Mesenchymal stem cell (in vitro differentiated cells and primary cell): Measurements from ENCODE around the gene FBXO2.
A peak's percentile ranks its signal among the peaks of the same experiment; 100 is the strongest.

Experiments
- DNase-seq: peaks from one replicate; pipeline ENCODE4 v3.0.0-alpha.2; 2013
- H2AFZ ChIP-seq: one replicate; pipeline ENCODE4 v1.6.1; 2013; ENCODE audit warnings: low read depth, mild to moderate bottlenecking, control low read depth, inconsistent platforms, low read length, moderate library complexity
- H2AK5ac ChIP-seq: 2 replicates; pipeline ENCODE4 v1.6.1; 2013; ENCODE audit warnings: low read length, moderate library complexity, mild to moderate bottlenecking, inconsistent platforms; ENCODE audit not compliant: severe bottlenecking
- H2BK120ac ChIP-seq: one replicate; pipeline ENCODE4 v1.6.1; 2013; ENCODE audit warnings: low read depth, mild to moderate bottlenecking, inconsistent platforms, low read length, moderate library complexity
- H2BK12ac ChIP-seq, 2 experiments: one replicate each; pipeline ENCODE4 v1.6.1; 2013; ENCODE audit warnings: inconsistent platforms in 2 of 2, low read length in 2 of 2, mild to moderate bottlenecking in 2 of 2, moderate library complexity in 2 of 2, control low read depth in 1 of 2
- H2BK15ac ChIP-seq: one replicate; pipeline ENCODE4 v1.6.1; 2013; ENCODE audit warnings: mild to moderate bottlenecking, low read depth, inconsistent platforms; ENCODE audit not compliant: poor library complexity, severe bottlenecking
- H2BK5ac ChIP-seq: 2 replicates; pipeline ENCODE4 v1.6.1; 2013; ENCODE audit warnings: low read depth, mild to moderate bottlenecking, low read length, control low read depth, inconsistent platforms; ENCODE audit not compliant: poor library complexity, severe bottlenecking
- H3K14ac ChIP-seq, 2 experiments: one replicate each; pipeline ENCODE4 v1.6.1; 2013; ENCODE audit warnings: inconsistent platforms in 2 of 2, low read length in 2 of 2, control low read depth in 1 of 2, mild to moderate bottlenecking in 1 of 2, moderate library complexity in 1 of 2
- H3K18ac ChIP-seq, 2 experiments: one replicate each; pipeline ENCODE4 v1.6.1; 2013; ENCODE audit warnings: inconsistent platforms in 2 of 2, low read length in 2 of 2, control low read depth in 1 of 2, low read depth in 1 of 2, mild to moderate bottlenecking in 1 of 2
- H3K23ac ChIP-seq, 2 experiments: one replicate each; pipeline ENCODE4 v1.6.1; 2013; ENCODE audit warnings: inconsistent platforms in 2 of 2, low read length in 2 of 2, mild to moderate bottlenecking in 2 of 2, moderate library complexity in 2 of 2, control low read depth in 1 of 2
- H3K27ac ChIP-seq: 2 replicates; pipeline ENCODE4 v1.5.1; 2013; ENCODE audit warnings: mild to moderate bottlenecking, moderate library complexity, low read length, control low read depth, inconsistent platforms; ENCODE audit not compliant: poor library complexity, severe bottlenecking
- H3K27me3 ChIP-seq, 2 experiments: 2 replicates each; pipeline versions ENCODE4 v1.6.1 to v1.7.0; 2013; ENCODE audit warnings: low read length in 2 of 2, mild to moderate bottlenecking in 2 of 2, moderate library complexity in 2 of 2, control low read depth in 1 of 2, inconsistent platforms in 1 of 2; ENCODE audit not compliant: control insufficient read depth in 1 of 2, insufficient read depth in 1 of 2
- H3K36me3 ChIP-seq, 2 experiments: 2 replicates each; pipeline versions ENCODE4 v1.6.1 to v1.7.0; 2013; ENCODE audit warnings: low read length in 2 of 2, control low read depth in 1 of 2, inconsistent platforms in 1 of 2, low read depth in 1 of 2, mild to moderate bottlenecking in 1 of 2; ENCODE audit not compliant: insufficient read depth in 2 of 2, control insufficient read depth in 1 of 2
- H3K4ac ChIP-seq, 2 experiments: one replicate each; pipeline ENCODE4 v1.6.1; 2013; ENCODE audit warnings: inconsistent platforms in 2 of 2, low read length in 2 of 2, mild to moderate bottlenecking in 2 of 2, moderate library complexity in 2 of 2, control low read depth in 1 of 2, low read depth in 1 of 2
- H3K4me1 ChIP-seq: 2 replicates; pipeline ENCODE4 v1.6.1; 2013; ENCODE audit warnings: low read depth, low read length, control low read depth; ENCODE audit not compliant: control insufficient read depth, insufficient read depth
- H3K4me2 ChIP-seq: 2 replicates; pipeline ENCODE4 v1.6.1; 2013; ENCODE audit warnings: low read length, mild to moderate bottlenecking, inconsistent platforms; ENCODE audit not compliant: poor library complexity, severe bottlenecking
- H3K4me3 ChIP-seq, 2 experiments: 2 replicates each; pipeline versions ENCODE4 v1.5.1 to v1.7.0; 2013; ENCODE audit warnings: low read length in 2 of 2, mild to moderate bottlenecking in 2 of 2, control low read depth in 1 of 2, low read depth in 1 of 2; ENCODE audit not compliant: insufficient read depth in 1 of 2
- H3K79me1 ChIP-seq: replicated peaks from 2 replicates; pipeline ENCODE4 v1.6.1; 2013; ENCODE audit warnings: mild to moderate bottlenecking, control low read depth, low read length, inconsistent platforms; ENCODE audit not compliant: poor library complexity, severe bottlenecking
- H3K9ac ChIP-seq: 2 replicates; pipeline ENCODE4 v1.7.0; 2013; ENCODE audit warnings: mild to moderate bottlenecking, low read length, moderate library complexity
- H3K9me3 ChIP-seq: 2 replicates; pipeline ENCODE4 v1.7.0; 2013; ENCODE audit warnings: mild to moderate bottlenecking, low read length; ENCODE audit not compliant: control insufficient read depth
- H4K8ac ChIP-seq: one replicate; pipeline ENCODE4 v1.6.1; 2013; ENCODE audit warnings: inconsistent platforms, mild to moderate bottlenecking, low read length, moderate library complexity
- H4K91ac ChIP-seq: one replicate; pipeline ENCODE4 v1.6.1; 2013; ENCODE audit warnings: mild to moderate bottlenecking, low read length, inconsistent platforms
- WGBS: methylation state at CpG from one replicate; pipeline ENCODE4 v1.1.7; 2013; ENCODE audit warnings: mixed read lengths; 5-methylcytosine and 5-hydroxymethylcytosine counted together

FBXO2 gene

GRCh38 chr1:11653861-11654136 lies 430 bp downstream of the FBXO2 start:
- 40% methylated on average over 7 of the region's 7 CpGs for WGBS
- Histone ChIP-seq H2BK5ac (no peak overlapping the region), H2AFZ (peak overlapping the region; percentile 30), H2AK5ac (no peak overlapping the region), H2BK120ac (no peak overlapping the region), H3K79me1 (peaks cover 13% of the 10 kb centered on the region), H3K4me2 (peak overlapping the region; percentile 84), H2BK12ac (no peak overlapping the region), H3K18ac (no peak overlapping the region), H3K36me3 (peaks cover 8 to 27% of the 10 kb centered on the region in 2 experiments), H3K14ac (no peak overlapping the region), H3K9ac (no peak overlapping the region), H3K27ac (no peak overlapping the region), H3K27me3 (peaks cover 11 to 29% of the 10 kb centered on the region in 2 experiments), H3K4me3 (peak overlapping the region; percentile 75 to 87), H4K8ac (no peak overlapping the region), H3K23ac (no peak overlapping the region), H3K9me3 (no peaks in the 10 kb centered on the region), H2BK15ac (no peak overlapping the region), H3K4ac (no peak overlapping the region), H4K91ac (no peak overlapping the region), H3K4me1 (peaks cover 37% of the 10 kb centered on the region)
- no peak for DNase-seq

- H3K9me3 ChIP-seq, result no peaks in the 10 kb centered on the region
- H2BK15ac ChIP-seq, result no peak overlapping the region
- no peak overlapping the region for H4K8ac ChIP-seq
- H3K18ac ChIP-seq, result no peak overlapping the region
- H2AK5ac ChIP-seq, result no peak overlapping the region
- H3K23ac ChIP-seq, result no peak overlapping the region
- WGBS, result 58% methylated on average over 17 of the region's 17 CpGs
- no peak overlapping the region for H3K9ac ChIP-seq
- H3K27me3 ChIP-seq, result peaks cover 11 to 33% of the 10 kb centered on the region in 2 experiments
- peak overlapping the region; percentile 84 for H3K4me2 ChIP-seq
- peak overlapping the region in 1 of 2 experiments; percentile 87 for H3K4me3 ChIP-seq
- H2BK120ac ChIP-seq, result no peak overlapping the region
- H2BK12ac ChIP-seq, result no peak overlapping the region
- no peak overlapping the region for H2AFZ ChIP-seq
- no peak overlapping the region for H3K14ac ChIP-seq
- peaks cover 13% of the 10 kb centered on the region for H3K79me1 ChIP-seq
- H2BK5ac ChIP-seq, result no peak overlapping the region
- DNase-seq, result no peak
- no peak overlapping the region for H4K91ac ChIP-seq
- H3K27ac ChIP-seq, result no peak overlapping the region
- peaks cover 8 to 27% of the 10 kb centered on the region in 2 experiments for H3K36me3 ChIP-seq
- H3K4ac ChIP-seq, result no peak overlapping the region
- H3K4me1 ChIP-seq, result peaks cover 37% of the 10 kb centered on the region
These were observed 948 bp downstream of the FBXO2 start for GRCh38 chr1:11653101-11653860.

GRCh38 chr1:11652203-11652780 lies 1.9 kb downstream of the FBXO2 start:
- no peak overlapping the region for H2BK120ac ChIP-seq
- no peak overlapping the region for H2AFZ ChIP-seq
- H3K18ac ChIP-seq, result no peak overlapping the region
- H3K4ac ChIP-seq, result no peak overlapping the region
- H3K36me3 ChIP-seq, result peaks cover 5 to 20% of the 10 kb centered on the region in 2 experiments
- no peak overlapping the region for H3K14ac ChIP-seq
- no peak overlapping the region for H2BK12ac ChIP-seq
- H3K79me1 ChIP-seq, result peaks cover 13% of the 10 kb centered on the region
- H3K9me3 ChIP-seq, result no peaks in the 10 kb centered on the region
- no peak overlapping the region for H3K4me3 ChIP-seq
- H3K27ac ChIP-seq, result no peak overlapping the region
- H2BK5ac ChIP-seq, result no peak overlapping the region
- H4K8ac ChIP-seq, result no peak overlapping the region
- no peak for DNase-seq
- 91% methylated on average over 11 of the region's 11 CpGs for WGBS
- H2BK15ac ChIP-seq, result no peak overlapping the region
- no peak overlapping the region for H3K9ac ChIP-seq
- no peak overlapping the region for H4K91ac ChIP-seq
- no peak overlapping the region for H3K4me2 ChIP-seq
- no peak overlapping the region for H2AK5ac ChIP-seq
- H3K23ac ChIP-seq, result no peak overlapping the region
- H3K4me1 ChIP-seq, result peaks cover 37% of the 10 kb centered on the region
- peaks cover 11 to 40% of the 10 kb centered on the region in 2 experiments for H3K27me3 ChIP-seq

GRCh38 chr1:11651017-11651416 lies 3.2 kb downstream of the FBXO2 start:
- no peak overlapping the region for H2BK12ac ChIP-seq
- no peak for DNase-seq
- H3K4me3 ChIP-seq, result no peak overlapping the region

More at GRCh38 chr1:11651017-11651416, 3.2 kb downstream of the FBXO2 start:
- Histone ChIP-seq H3K4ac (no peak overlapping the region), H3K79me1 (peaks cover 10% of the 10 kb centered on the region), H3K14ac (no peak overlapping the region), H2AFZ (no peak overlapping the region), H2BK15ac (no peak overlapping the region), H3K9ac (no peak overlapping the region), H3K27ac (no peak overlapping the region), H3K4me2 (peak overlapping the region; percentile 61), H3K23ac (no peak overlapping the region), H3K4me1 (peaks cover 37% of the 10 kb centered on the region), H2AK5ac (no peak overlapping the region), H3K18ac (no peak overlapping the region), H3K27me3 (peaks cover 11 to 53% of the 10 kb centered on the region in 2 experiments), H3K9me3 (no peaks in the 10 kb centered on the region), H2BK5ac (no peak overlapping the region), H3K36me3 (peaks cover 0 to 14% of the 10 kb centered on the region in 2 experiments), H2BK120ac (no peak overlapping the region), H4K8ac (no peak overlapping the region), H4K91ac (no peak overlapping the region)
- 84% methylated on average over 4 of the region's 4 CpGs for WGBS
